GM19455 (cell line): ENCODE measurements around the gene PRDM1.

Source experiments
- ATAC-seq: cut with Tn5 transposase; IDR thresholded peaks from one replicate; pipeline ENCODE4 v1.9.1; 2021; ENCODE audit not compliant: unreplicated experiment

Gene PRDM1

GRCh38 chr6:106069478-106069877 is 16.7 kb upstream of the PRDM1 start:
- no peak for ATAC-seq

GRCh38 chr6:106070636-106071035 is 15.5 kb upstream of the PRDM1 start:
- no peak for ATAC-seq

- no peak for ATAC-seq
These were observed 13.5 kb upstream of the PRDM1 start for GRCh38 chr6:106072501-106073090.

- no peak for ATAC-seq
These were observed 12.0 kb upstream of the PRDM1 start for GRCh38 chr6:106074146-106074545.

- ATAC-seq = no peak
These were observed 10.0 kb upstream of the PRDM1 start for GRCh38 chr6:106076139-106076538.

GRCh38 chr6:106077170-106077569 is 9.0 kb upstream of the PRDM1 start:
- no peak for ATAC-seq

- ATAC-seq = no peak
These were observed 8.3 kb upstream of the PRDM1 start for GRCh38 chr6:106077881-106078280.

GRCh38 chr6:106079961-106080762 is 6.0 kb upstream of the PRDM1 start:
- ATAC-seq = no peak

GRCh38 chr6:106080763-106081095 is 5.4 kb upstream of the PRDM1 start:
- no peak for ATAC-seq

- no peak for ATAC-seq
These were observed 4.4 kb upstream of the PRDM1 start for GRCh38 chr6:106081715-106082114.

GRCh38 chr6:106082735-106083398 is 3.3 kb upstream of the PRDM1 start:
- ATAC-seq = no peak

GRCh38 chr6:106083618-106084017 is 2.5 kb upstream of the PRDM1 start:
- no peak for ATAC-seq

- peak; percentile 78 for ATAC-seq
These were observed 1.8 kb upstream of the PRDM1 start for GRCh38 chr6:106084106-106084988.

- ATAC-seq = no peak
These were observed 996 bp upstream of the PRDM1 start for GRCh38 chr6:106084989-106085691.

GRCh38 chr6:106085692-106085983 is 498 bp upstream of the PRDM1 start:
- no peak for ATAC-seq

GRCh38 chr6:106086814-106087175 is 659 bp downstream of the PRDM1 start:
- no peak for ATAC-seq

- no peak for ATAC-seq
These were observed 1.6 kb downstream of the PRDM1 start for GRCh38 chr6:106087548-106088325.

GRCh38 chr6:106090001-106090400 is 3.9 kb downstream of the PRDM1 start:
- no peak for ATAC-seq

- no peak for ATAC-seq
These were observed 6.1 kb downstream of the PRDM1 start for GRCh38 chr6:106092279-106092678.

GRCh38 chr6:106094261-106094963 is 8.3 kb downstream of the PRDM1 start:
- ATAC-seq = no peak
